ENCODE data around the gene PDE4B. TPM values are rescaled to one million over a fixed set of nuclear protein-coding genes. Genes with fewer than 3 reads are reported as not detected.

The PDE4B gene
- total and polyA plus RNA-seq, 10 of the 15 experiments (the other 5 are each of a cell fraction or from before 2014, with no cell fraction given): 3.0 to 13.2 (median 5.7) TPM

DNA sequence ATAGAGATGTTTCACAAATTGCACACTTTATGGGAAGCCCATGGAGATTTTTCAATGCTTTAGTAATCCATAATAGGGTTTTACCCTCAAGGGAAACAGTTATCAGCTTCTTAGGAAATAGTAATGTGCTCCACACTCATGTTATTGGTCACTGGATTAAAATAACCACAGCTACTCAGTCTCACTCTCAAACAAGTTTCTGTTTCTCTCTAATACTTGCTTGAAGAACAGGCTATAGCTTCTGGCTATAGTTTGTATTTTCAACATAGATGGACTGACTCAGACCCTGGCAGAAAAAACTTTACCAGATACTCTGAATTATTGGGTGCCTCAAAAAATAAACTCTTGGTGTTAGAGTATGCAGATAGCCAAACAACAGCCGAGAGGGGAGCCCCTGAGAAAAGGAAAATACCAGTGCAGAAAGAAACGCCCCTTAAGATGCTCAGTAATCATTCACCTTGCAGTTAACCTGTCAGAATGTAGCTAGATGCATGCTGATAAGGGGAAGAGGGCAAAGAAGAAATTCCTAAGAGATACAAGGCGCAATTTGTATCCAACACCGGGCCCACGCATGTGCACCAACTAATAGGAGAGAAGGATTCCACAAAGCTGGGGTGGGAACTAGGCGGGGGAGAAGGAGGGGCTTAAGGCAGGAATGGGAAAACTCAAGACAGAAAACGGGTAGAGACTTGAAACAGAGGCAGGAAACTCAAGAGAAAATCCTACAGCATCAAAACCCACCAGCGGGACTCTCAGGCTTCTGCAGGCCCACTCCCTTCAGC is 30.4 kb upstream of the PDE4B start:
- DNase-seq (ENCODE audit: low read depth, low spot score) (no peak), ATAC-seq (no peak), FAIRE-seq (no peak)
- Histone ChIP-seq H2AFZ (ENCODE audit: control insufficient read depth, low read depth, low read length) (no peak overlapping the region), H3K36me3 (ENCODE audit: control insufficient read depth in 2 of 2, insufficient read depth in 2 of 2, low read length in 1 of 2) (no peaks in the 10 kb centered on the region), H3K9ac (ENCODE audit: control insufficient read depth, insufficient read depth, low read length) (no peak overlapping the region), H3K9me3 (replicated peaks; ENCODE audit: control insufficient read depth, insufficient read depth, low read length) (no peaks in the 10 kb centered on the region), H3K4me3 (no peak overlapping the region), H3K4me1 (ENCODE audit: control insufficient read depth, insufficient read depth, low read length) (no peaks in the 10 kb centered on the region), H3K79me2 (ENCODE audit: control insufficient read depth, insufficient read depth, low read length) (no peaks in the 10 kb centered on the region), H3K27me3 (replicated peaks in 1 of 2; ENCODE audit: control insufficient read depth in 2 of 2, insufficient read depth in 2 of 2, low read length in 1 of 2) (no peaks in the 10 kb centered on the region), H3K4me2 (ENCODE audit: control insufficient read depth, insufficient read depth) (no peak overlapping the region), H4K20me1 (ENCODE audit: control insufficient read depth, insufficient read depth) (no peaks in the 10 kb centered on the region), H3K27ac (ENCODE audit: control insufficient read depth, insufficient read depth) (no peak overlapping the region)
- TF ChIP-seq ATF7 (IDR thresholded peaks at IDR 0.05; ENCODE audit: low read depth) (no peak), IKZF2 (IDR thresholded peaks at IDR 0.05) (no peak), STAT3 (IDR thresholded peaks at IDR 0.05; ENCODE audit: low read depth, low read length) (no peak), TARDBP (IDR thresholded peaks at IDR 0.05; ENCODE audit: borderline replicate concordance) (no peak), CHD4 (IDR thresholded peaks at IDR 0.05) (no peak), TAF1 (IDR thresholded peaks at IDR 0.05; ENCODE audit: borderline replicate concordance, low read depth, low read length) (no peak)
- WGBS (ENCODE audit: insufficient coverage, insufficient replicate concordance, low lambda C conversion rate, missing lambda C conversion rate): 35% methylated on average over 8 of the region's 8 CpGs
- BruUV-seq (replicated peaks): no TSS peak
- ChIA-PET RAD21 (ENCODE audit: unreplicated experiment) (no interaction called here), SMC1A (ENCODE audit: uncharacterized antibody, unreplicated experiment) (no interaction called here), CTCF (no interaction called here), POLR2A (no interaction called here)
- intact Hi-C loops (cut with micrococcal nuclease; ENCODE audit: unreplicated experiment): no loop called here
- in situ Hi-C loops (cut with MboI): no loop called here

DNA sequence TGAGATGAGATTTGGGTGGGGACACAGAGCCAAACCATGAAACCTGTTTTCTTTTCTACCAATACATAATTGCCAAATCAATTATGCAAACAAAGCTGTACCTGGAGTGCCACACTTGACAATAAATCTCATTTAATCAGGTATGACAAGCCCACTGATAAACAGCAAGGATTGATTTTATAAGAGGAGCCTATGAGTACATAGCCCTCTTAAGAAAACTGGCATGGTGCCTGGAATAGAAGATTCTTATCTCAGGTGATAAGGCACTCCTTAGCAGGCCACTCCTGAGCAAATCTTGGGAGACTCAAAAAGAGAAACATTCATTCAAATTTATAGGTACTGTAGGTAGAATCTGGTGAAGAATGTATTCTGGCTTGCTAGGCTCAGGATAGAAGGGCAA is 28.6 kb upstream of the PDE4B start:
- H3K9me3 ChIP-seq (replicated peaks; ENCODE audit: control insufficient read depth, insufficient read depth, low read length): no peaks in the 10 kb centered on the region
- ATAC-seq (no peak), DNase-seq (ENCODE audit: low read depth, low spot score) (no peak), FAIRE-seq (no peak)
- in situ Hi-C loops (cut with MboI): no loop called here
- H3K79me2 ChIP-seq (ENCODE audit: control insufficient read depth, insufficient read depth, low read length): no peaks in the 10 kb centered on the region
- no peak overlapping the region for H3K4me3 ChIP-seq
- BruUV-seq (replicated peaks): no TSS peak
- no peaks in the 10 kb centered on the region for H3K36me3 ChIP-seq (ENCODE audit: control insufficient read depth in 2 of 2, insufficient read depth in 2 of 2, low read length in 1 of 2)
- intact Hi-C loops (cut with micrococcal nuclease; ENCODE audit: unreplicated experiment): no loop called here
- no peak overlapping the region for H2AFZ ChIP-seq (ENCODE audit: control insufficient read depth, low read depth, low read length)
- no peaks in the 10 kb centered on the region for H3K27me3 ChIP-seq (replicated peaks in 1 of 2; ENCODE audit: control insufficient read depth in 2 of 2, insufficient read depth in 2 of 2, low read length in 1 of 2)
- SMC1A ChIA-PET (ENCODE audit: uncharacterized antibody, unreplicated experiment): no interaction called here
- H3K9ac ChIP-seq (ENCODE audit: control insufficient read depth, insufficient read depth, low read length): no peak overlapping the region
- POLR2A ChIA-PET: no interaction called here
- no peak overlapping the region for H3K4me2 ChIP-seq (ENCODE audit: control insufficient read depth, insufficient read depth)
- H3K4me1 ChIP-seq (ENCODE audit: control insufficient read depth, insufficient read depth, low read length): no peaks in the 10 kb centered on the region
- H3K27ac ChIP-seq (ENCODE audit: control insufficient read depth, insufficient read depth): no peak overlapping the region
- CTCF ChIA-PET: no interaction called here
- RAD21 ChIA-PET (ENCODE audit: unreplicated experiment): no interaction called here
- H4K20me1 ChIP-seq (ENCODE audit: control insufficient read depth, insufficient read depth): no peaks in the 10 kb centered on the region
- TF ChIP-seq YBX1 (IDR thresholded peaks at IDR 0.05) (no peak), MTA2 (IDR thresholded peaks at IDR 0.05; ENCODE audit: low read depth) (no peak), IKZF1 (conservative IDR thresholded peaks at IDR 0.05) (no peak), RUNX3 (IDR thresholded peaks at IDR 0.05; ENCODE audit: low read length) (no peak)
- TF ChIP-seq, protein P1, sequence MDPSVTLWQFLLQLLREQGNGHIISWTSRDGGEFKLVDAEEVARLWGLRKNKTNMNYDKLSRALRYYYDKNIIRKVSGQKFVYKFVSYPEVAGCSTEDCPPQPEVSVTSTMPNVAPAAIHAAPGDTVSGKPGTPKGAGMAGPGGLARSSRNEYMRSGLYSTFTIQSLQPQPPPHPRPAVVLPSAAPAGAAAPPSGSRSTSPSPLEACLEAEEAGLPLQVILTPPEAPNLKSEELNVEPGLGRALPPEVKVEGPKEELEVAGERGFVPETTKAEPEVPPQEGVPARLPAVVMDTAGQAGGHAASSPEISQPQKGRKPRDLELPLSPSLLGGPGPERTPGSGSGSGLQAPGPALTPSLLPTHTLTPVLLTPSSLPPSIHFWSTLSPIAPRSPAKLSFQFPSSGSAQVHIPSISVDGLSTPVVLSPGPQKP (IDR thresholded peaks at IDR 0.05; ENCODE audit: low read depth, low read length): no peak
- TF ChIP-seq, protein P2, sequence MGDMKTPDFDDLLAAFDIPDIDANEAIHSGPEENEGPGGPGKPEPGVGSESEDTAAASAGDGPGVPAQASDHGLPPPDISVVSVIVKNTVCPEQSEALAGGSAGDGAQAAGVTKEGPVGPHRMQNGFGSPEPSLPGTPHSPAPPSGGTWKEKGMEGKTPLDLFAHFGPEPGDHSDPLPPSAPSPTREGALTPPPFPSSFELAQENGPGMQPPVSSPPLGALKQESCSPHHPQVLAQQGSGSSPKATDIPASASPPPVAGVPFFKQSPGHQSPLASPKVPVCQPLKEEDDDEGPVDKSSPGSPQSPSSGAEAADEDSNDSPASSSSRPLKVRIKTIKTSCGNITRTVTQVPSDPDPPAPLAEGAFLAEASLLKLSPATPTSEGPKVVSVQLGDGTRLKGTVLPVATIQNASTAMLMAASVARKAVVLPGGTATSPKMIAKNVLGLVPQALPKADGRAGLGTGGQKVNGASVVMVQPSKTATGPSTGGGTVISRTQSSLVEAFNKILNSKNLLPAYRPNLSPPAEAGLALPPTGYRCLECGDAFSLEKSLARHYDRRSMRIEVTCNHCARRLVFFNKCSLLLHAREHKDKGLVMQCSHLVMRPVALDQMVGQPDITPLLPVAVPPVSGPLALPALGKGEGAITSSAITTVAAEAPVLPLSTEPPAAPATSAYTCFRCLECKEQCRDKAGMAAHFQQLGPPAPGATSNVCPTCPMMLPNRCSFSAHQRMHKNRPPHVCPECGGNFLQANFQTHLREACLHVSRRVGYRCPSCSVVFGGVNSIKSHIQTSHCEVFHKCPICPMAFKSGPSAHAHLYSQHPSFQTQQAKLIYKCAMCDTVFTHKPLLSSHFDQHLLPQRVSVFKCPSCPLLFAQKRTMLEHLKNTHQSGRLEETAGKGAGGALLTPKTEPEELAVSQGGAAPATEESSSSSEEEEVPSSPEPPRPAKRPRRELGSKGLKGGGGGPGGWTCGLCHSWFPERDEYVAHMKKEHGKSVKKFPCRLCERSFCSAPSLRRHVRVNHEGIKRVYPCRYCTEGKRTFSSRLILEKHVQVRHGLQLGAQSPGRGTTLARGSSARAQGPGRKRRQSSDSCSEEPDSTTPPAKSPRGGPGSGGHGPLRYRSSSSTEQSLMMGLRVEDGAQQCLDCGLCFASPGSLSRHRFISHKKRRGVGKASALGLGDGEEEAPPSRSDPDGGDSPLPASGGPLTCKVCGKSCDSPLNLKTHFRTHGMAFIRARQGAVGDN (IDR thresholded peaks at IDR 0.05): no peak
- TF ChIP-seq, protein P3, sequence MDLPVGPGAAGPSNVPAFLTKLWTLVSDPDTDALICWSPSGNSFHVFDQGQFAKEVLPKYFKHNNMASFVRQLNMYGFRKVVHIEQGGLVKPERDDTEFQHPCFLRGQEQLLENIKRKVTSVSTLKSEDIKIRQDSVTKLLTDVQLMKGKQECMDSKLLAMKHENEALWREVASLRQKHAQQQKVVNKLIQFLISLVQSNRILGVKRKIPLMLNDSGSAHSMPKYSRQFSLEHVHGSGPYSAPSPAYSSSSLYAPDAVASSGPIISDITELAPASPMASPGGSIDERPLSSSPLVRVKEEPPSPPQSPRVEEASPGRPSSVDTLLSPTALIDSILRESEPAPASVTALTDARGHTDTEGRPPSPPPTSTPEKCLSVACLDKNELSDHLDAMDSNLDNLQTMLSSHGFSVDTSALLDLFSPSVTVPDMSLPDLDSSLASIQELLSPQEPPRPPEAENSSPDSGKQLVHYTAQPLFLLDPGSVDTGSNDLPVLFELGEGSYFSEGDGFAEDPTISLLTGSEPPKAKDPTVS (IDR thresholded peaks at IDR 0.05; ENCODE audit: low read depth, low read length): no peak

Measured in GM12878 (cell line).